ENCODE results near the gene OR2J3. TPM values are rescaled to one million over a fixed set of nuclear protein-coding genes. Genes with fewer than 3 reads are reported as not detected.

OR2J3 gene
- total and polyA plus RNA-seq, 10 donors = not detected

GRCh38 chr6:29082457-29082856 is 25.4 kb upstream of the OR2J3 start:
- WGBS, 5 donors = 89 to 94% (median 92%) methylated on average over 13 to 15 of the region's 15 CpGs
- no peaks in the 10 kb centered on the region for H3K36me3 ChIP-seq
- peaks cover 0 to 28% (median 0%) of the 10 kb centered on the region in 7 donors for H3K27me3 ChIP-seq (replicated peaks in 1 of 7)
- no peak for DNase-seq
- no peak for TF ChIP-seq POLR2AphosphoS5 (IDR thresholded peaks at IDR 0.05)
- TF ChIP-seq CTCF (IDR thresholded peaks at IDR 0.05 in 8 of 11, conservative IDR thresholded peaks at IDR 0.05 in 3 of 11) = no peak
- no peak for TF ChIP-seq POLR2A (IDR thresholded peaks at IDR 0.05)
- no peak overlapping the region for H3K4me3 ChIP-seq
- H3K9me3 ChIP-seq = no peaks in the 10 kb centered on the region
- H3K27ac ChIP-seq = no peak overlapping the region
- no peaks in the 10 kb centered on the region for H3K4me1 ChIP-seq
- intact Hi-C loops (cut with DNase I; ENCODE audit: low total_unique reads) = no loop called here

- no peak within 1 kb of the TSS for H3K27ac ChIP-seq
- no peak for DNase-seq
- intact Hi-C loops (cut with DNase I; ENCODE audit: low total_unique reads) = no loop called here
- H3K4me3 ChIP-seq = no peak within 1 kb of the TSS
- no peak for TF ChIP-seq POLR2A (IDR thresholded peaks at IDR 0.05)
- no peak for TF ChIP-seq POLR2AphosphoS5 (IDR thresholded peaks at IDR 0.05)
- TF ChIP-seq CTCF (IDR thresholded peaks at IDR 0.05 in 8 of 11, conservative IDR thresholded peaks at IDR 0.05 in 3 of 11) = no peak
- WGBS, 5 donors = 51 to 96% (median 87%) methylated on average over 1 of the region's 1 CpG
- H3K4me1 ChIP-seq = no peaks in the 10 kb centered on the region
- peaks cover 0 to 32% (median 0%) of the 10 kb centered on the region in 7 donors for H3K27me3 ChIP-seq (replicated peaks in 1 of 7)
- no peaks in the 10 kb centered on the region for H3K36me3 ChIP-seq
- no peaks in the 10 kb centered on the region for H3K9me3 ChIP-seq
Measured at GRCh38 chr6:29087213-29087612, 20.6 kb upstream of the OR2J3 start, which contains the start of gene OR2B3. Gene OR2B3, minus strand, starts transcription at chr6:29087313. Its CDS starts 65 bp downstream, at chr6:29087248.

GRCh38 chr6:29092957-29093356 is 14.9 kb upstream of the OR2J3 start:
- Histone ChIP-seq H3K4me3 (no peak overlapping the region), H3K27ac (no peak overlapping the region), H3K4me1 (no peaks in the 10 kb centered on the region), H3K36me3 (no peaks in the 10 kb centered on the region), H3K9me3 (no peaks in the 10 kb centered on the region), H3K27me3 (replicated peaks in 1 of 7) (peaks cover 0 to 5% (median 0%) of the 10 kb centered on the region in 7 donors)
- 77 to 94% (median 80%) methylated on average over 3 of the region's 3 CpGs for WGBS, 5 donors
- intact Hi-C loops (cut with DNase I; ENCODE audit: low total_unique reads) = no loop called here
- no peak for DNase-seq
- TF ChIP-seq POLR2AphosphoS5 (IDR thresholded peaks at IDR 0.05) = no peak
- no peak for TF ChIP-seq POLR2A (IDR thresholded peaks at IDR 0.05)
- TF ChIP-seq CTCF (IDR thresholded peaks at IDR 0.05 in 8 of 11, conservative IDR thresholded peaks at IDR 0.05 in 3 of 11) = no peak

GRCh38 chr6:29097803-29098202 is 10.1 kb upstream of the OR2J3 start:
- H3K4me1 ChIP-seq = no peaks in the 10 kb centered on the region
- H3K4me3 ChIP-seq = no peak overlapping the region
- WGBS, 5 donors = 59 to 81% (median 65%) methylated on average over 1 of the region's 1 CpG
- H3K9me3 ChIP-seq = no peaks in the 10 kb centered on the region
- intact Hi-C loops (cut with DNase I; ENCODE audit: low total_unique reads) = no loop called here
- DNase-seq = no peak
- TF ChIP-seq POLR2AphosphoS5 (IDR thresholded peaks at IDR 0.05) (no peak), POLR2A (IDR thresholded peaks at IDR 0.05) (no peak), CTCF (IDR thresholded peaks at IDR 0.05 in 8 of 11, conservative IDR thresholded peaks at IDR 0.05 in 3 of 11) (no peak)
- H3K27ac ChIP-seq = no peak overlapping the region
- H3K27me3 ChIP-seq (replicated peaks in 1 of 7) = no peaks in the 10 kb centered on the region
- no peaks in the 10 kb centered on the region for H3K36me3 ChIP-seq

Data from spleen (tissue), 11 donors.